HepG2 (cell line): ENCODE measurements around the gene FGFR3. TPM values are rescaled to one million over a fixed set of nuclear protein-coding genes. Genes with fewer than 3 reads are reported as not detected.

Source experiments
- ATAC-seq: fragments of 200-7000 bp; cut with Tn5 transposase; 3 replicates; pipeline ENCODE4 v1.9.1; 2020; ENCODE audit warnings: mild to moderate bottlenecking, moderate library complexity
- BruUV-seq: library from RNA; stranded (reverse); fragments of 400-500 nt; replicated peaks from 2 replicates; lab custom pipeline; 2021; lab: Mats Ljungman, UMichigan
- CTCF ChIA-PET: fragments of 300-600 bp; formaldehyde crosslinking; extraction: SDS; loops from one replicate; lab custom pipeline; 2021; ENCODE audit warnings: low total read pairs, inconsistent platforms, low intra/inter-chr PET ratio; lab: Yijun Ruan, JAX
- POLR2A ChIA-PET: fragments of 350-600 bp; sonication (Branson Sonifier 250); formaldehyde crosslinking; loops from one replicate; lab custom pipeline; 2020; ENCODE audit warnings: antibody characterized with exemption, inconsistent platforms; lab: Yijun Ruan, JAX
- DNase-seq: peaks from one replicate; pipeline ENCODE4 v3.0.0-alpha.2; 2015; ENCODE audit warnings: low spot score
- FAIRE-seq: peaks from 3 replicates; lab custom pipeline; 2011; peaks lifted over from hg19 to GRCh38; lab: Jason Lieb, UNC
- H2AFZ ChIP-seq: one replicate; pipeline ENCODE4 v1.6.1; 2011; ENCODE audit warnings: low read length, inconsistent platforms
- H3K27ac ChIP-seq: fragments of 300-600 bp; 3 replicates; pipeline ENCODE4 v1.8.0; 2011; ENCODE audit warnings: mixed run types, mild to moderate bottlenecking, mixed read lengths, low read length, inconsistent platforms; ENCODE audit not compliant: insufficient read depth; ENCODE audit errors: extremely low read length
- H3K27me3 ChIP-seq, 2 experiments: fragments of 200-600 bp in 1 of 2; 2 replicates in 1 of 2; 3 replicates in 1 of 2; pipeline versions ENCODE4 v1.6.0 to v1.8.0; 2011; ENCODE audit warnings: low read length in 2 of 2, mild to moderate bottlenecking in 2 of 2, moderate library complexity in 2 of 2, inconsistent platforms in 1 of 2; ENCODE audit not compliant: insufficient read depth in 2 of 2, control insufficient read depth in 1 of 2
- H3K36me3 ChIP-seq, 2 experiments: fragments of 200-600 bp in 1 of 2; replicated peaks in 1 of 2; 2 replicates in 1 of 2; 3 replicates in 1 of 2; pipeline versions ENCODE4 v1.5.1 to v1.8.0; 2011; ENCODE audit warnings: low read length in 2 of 2, inconsistent platforms in 1 of 2; ENCODE audit not compliant: insufficient read depth in 2 of 2, control insufficient read depth in 1 of 2
- H3K4me1 ChIP-seq: 2 replicates; pipeline ENCODE4 v1.5.1; 2012; ENCODE audit warnings: low read length, inconsistent platforms; ENCODE audit not compliant: insufficient read depth
- H3K4me2 ChIP-seq: 2 replicates; pipeline ENCODE4 v1.6.0; 2011; ENCODE audit warnings: low read depth, low read length, inconsistent platforms
- H3K4me3 ChIP-seq, 3 experiments: fragments of 200-600 bp in 1 of 3; sonication (generic), shearing (Covaris generic) in 1 of 3; replicated peaks in 1 of 3; 2 replicates each; pipeline ENCODE4 v1.5.1; 2011 to 2016; ENCODE audit warnings: low read length in 3 of 3, inconsistent platforms in 2 of 3, low read depth in 2 of 3, mild to moderate bottlenecking in 2 of 3, control low read depth in 1 of 3, mixed read lengths in 1 of 3; ENCODE audit not compliant: insufficient read depth in 1 of 3
- H3K79me2 ChIP-seq: one replicate; pipeline ENCODE4 v1.6.1; 2011; ENCODE audit warnings: low read length, inconsistent platforms; ENCODE audit not compliant: insufficient read depth
- H3K9ac ChIP-seq: 2 replicates; pipeline ENCODE4 v1.6.0; 2011; ENCODE audit warnings: mild to moderate bottlenecking, low read depth, low read length, inconsistent platforms; ENCODE audit not compliant: insufficient read depth
- H3K9me3 ChIP-seq: 2 replicates; pipeline ENCODE4 v1.5.1; 2012; ENCODE audit warnings: mild to moderate bottlenecking, low read length
- H4K20me1 ChIP-seq: 2 replicates; pipeline ENCODE4 v1.6.0; 2011; ENCODE audit warnings: inconsistent platforms, mild to moderate bottlenecking, low read length, moderate library complexity; ENCODE audit not compliant: insufficient read depth
- AGO2 ChIP-seq: fragments of 200-400 bp; formaldehyde crosslinking; optimal IDR thresholded peaks from 2 replicates; pipeline ENCODE3; 2017; ENCODE audit warnings: mild to moderate bottlenecking, low read depth, low read length, moderate library complexity
- EHMT2 ChIP-seq: fragments of 200-600 bp; sonication (generic); IDR thresholded peaks from 2 replicates; pipeline ENCODE4 v1.7.0; 2017; ENCODE audit warnings: antibody characterized with exemption, low read depth, low read length, borderline replicate concordance
- FOSL2 ChIP-seq: sonication (generic); formaldehyde crosslinking; IDR thresholded peaks from 2 replicates; pipeline ENCODE4 v1.4.0; 2020; ENCODE audit warnings: missing genetic modification reagents
- FOXM1 ChIP-seq: sonication (generic); formaldehyde crosslinking; IDR thresholded peaks from 2 replicates; pipeline ENCODE4 v1.5.0; 2020; ENCODE audit warnings: missing genetic modification reagents
- POGZ ChIP-seq: sonication (generic); formaldehyde crosslinking; IDR thresholded peaks from 2 replicates; pipeline ENCODE4 v1.4.0; 2020; ENCODE audit warnings: mild to moderate bottlenecking, missing genetic modification reagents
- RCOR2 ChIP-seq: IDR thresholded peaks from 2 replicates; pipeline ENCODE4 v1.6.1; 2016; ENCODE audit warnings: missing biosample characterization, missing genetic modification reagents
- SYNCRIP ChIP-seq: fragments of 200-400 bp; formaldehyde crosslinking; IDR thresholded peaks from 2 replicates; pipeline ENCODE4 v1.6.1; 2018; ENCODE audit warnings: mild to moderate bottlenecking, low read depth, low read length; ENCODE audit not compliant: insufficient read depth
- ZFP1 ChIP-seq: IDR thresholded peaks from 2 replicates; pipeline ENCODE4 v1.6.1; 2016
- ZNF564 ChIP-seq: sonication (generic); formaldehyde crosslinking; IDR thresholded peaks from 2 replicates; pipeline ENCODE4 v1.8.1; 2023; ENCODE audit warnings: mild to moderate bottlenecking, missing genetic modification reagents
- ZNF605 ChIP-seq: sonication (generic); formaldehyde crosslinking; IDR thresholded peaks from 2 replicates; pipeline ENCODE4 v1.8.0; 2022; ENCODE audit warnings: mild to moderate bottlenecking, missing genetic modification reagents
- ZNF660 ChIP-seq: sonication (generic); formaldehyde crosslinking; IDR thresholded peaks from 2 replicates; pipeline ENCODE4 v1.5.1; 2020; ENCODE audit warnings: mild to moderate bottlenecking, low read depth, missing genetic modification reagents, borderline replicate concordance
- ZNF841 ChIP-seq: sonication (generic); formaldehyde crosslinking; IDR thresholded peaks from 2 replicates; pipeline ENCODE4 v1.8.1; 2023; ENCODE audit warnings: missing genetic modification reagents, borderline replicate concordance
- WGBS: methylation state at CpG from one replicate; pipeline ENCODE4 v1.1.6; 2017; ENCODE audit warnings: low lambda C conversion rate; 5-methylcytosine and 5-hydroxymethylcytosine counted together
- in situ Hi-C: cut with HindIII; loops from 2 replicates; pipeline ENCODE4 v1.10.0; 2017; ENCODE audit warnings: low pct_unique_long_range_greater_than_20kb; ENCODE audit not compliant: extremely low pct_ligation_motif_present
- intact Hi-C: fragments of 100-400 bp; cut with micrococcal nuclease; formaldehyde crosslinking; loops from one replicate; pipeline ENCODE4 v1.10.0; 2022; ENCODE audit not compliant: unreplicated experiment
- polyA plus RNA-seq, 8 experiments: library from polyadenylated mRNA; depleted of rRNA in 3 of 8; stranded (reverse) in 7 of 8; unstranded in 1 of 8; fragments of >200 nt; fragmentation: Illumina TruSeq in 4 of 8; extraction: Trizol in 4 of 8; gene quantifications; 2 replicates each; pipeline versions ENCODE4 v1.2.1 to v1.2.3, GENCODE V29; 2011 to 2016; ENCODE audit warnings: low read depth in 4 of 8, missing spikeins in 1 of 8, mixed read lengths in 1 of 8; ENCODE audit not compliant: insufficient read depth in 1 of 8
- total RNA-seq, 5 experiments: library from RNA; depleted of rRNA; stranded (reverse); fragments of >200 nt; fragmentation: Illumina TruSeq; extraction: Trizol; gene quantifications; 2 replicates each; pipeline ENCODE4 v1.2.3, GENCODE V29; 2016; ENCODE audit warnings: low read depth in 1 of 5
- TF ChIP-seq, protein P1 (sequence below): sonication (generic); formaldehyde crosslinking; IDR thresholded peaks from 2 replicates; pipeline ENCODE4 v1.5.0; 2020; ENCODE audit warnings: mild to moderate bottlenecking, missing genetic modification reagents
- TF ChIP-seq, protein P2 (sequence below): sonication (generic); formaldehyde crosslinking; IDR thresholded peaks from 2 replicates; pipeline ENCODE4 v1.4.0; 2020; ENCODE audit warnings: mild to moderate bottlenecking, low read depth, missing genetic modification reagents

The FGFR3 gene
- total and polyA plus RNA-seq, 2 of the 13 experiments (the other 11 are each of a cell fraction or from before 2014, with no cell fraction given), result 103 to 109 TPM

DNA sequence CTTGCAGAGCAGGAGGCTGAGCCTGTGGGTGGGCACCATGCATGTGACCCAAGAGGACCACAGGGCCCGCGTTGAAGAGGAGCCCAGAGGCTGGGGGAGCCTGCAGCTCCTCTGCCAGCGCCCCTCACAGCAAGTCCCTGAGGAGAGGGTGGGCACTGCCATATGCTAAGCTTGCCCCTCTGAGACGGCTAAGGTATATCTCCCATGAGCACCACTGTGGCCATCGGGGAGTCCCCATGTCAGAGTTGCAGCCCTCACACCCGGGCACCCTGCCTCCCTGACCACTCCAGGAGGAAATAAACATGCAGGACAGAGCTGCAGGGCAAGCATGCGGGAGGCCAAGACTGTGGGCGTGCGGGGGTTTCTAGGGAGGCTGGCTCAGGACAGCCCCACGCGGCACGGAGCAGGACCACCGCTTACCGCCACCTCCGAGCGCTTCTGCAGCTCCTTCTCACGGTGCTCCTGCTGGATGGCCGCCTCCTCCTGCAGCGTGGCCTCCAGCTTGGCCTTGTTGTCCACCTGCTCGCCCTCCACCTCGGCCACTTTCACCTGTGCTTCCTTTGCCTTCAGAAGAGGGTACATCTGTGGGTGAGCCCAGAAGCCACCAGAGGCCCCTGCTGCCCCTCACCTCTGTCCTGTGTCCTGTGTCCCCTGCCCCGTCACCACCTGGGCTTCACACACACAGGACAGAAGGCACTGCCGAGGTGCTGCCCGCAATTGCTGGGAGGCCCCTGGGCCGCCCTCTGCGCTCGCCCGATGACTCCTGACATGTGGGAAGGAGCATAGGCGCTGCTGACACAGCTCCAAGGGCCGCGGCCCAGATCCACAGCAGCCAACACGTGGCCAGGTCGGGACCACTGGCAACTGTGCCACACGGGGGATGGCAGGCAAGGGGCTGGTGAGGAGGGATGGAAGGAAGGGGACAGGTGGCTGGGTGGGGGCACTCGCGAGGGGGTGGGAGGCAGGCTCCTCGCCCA, 29.8 kb downstream of the FGFR3 start:
- Histone ChIP-seq H3K27ac (no peak overlapping the region), H3K9ac (no peak overlapping the region), H3K4me3 (no peak overlapping the region), H3K36me3 (peaks cover 27 to 51% of the 10 kb centered on the region in 2 experiments), H4K20me1 (no peaks in the 10 kb centered on the region), H3K27me3 (no peaks in the 10 kb centered on the region), H3K79me2 (no peaks in the 10 kb centered on the region), H3K4me2 (no peak overlapping the region), H3K4me1 (peaks cover 16% of the 10 kb centered on the region), H3K9me3 (no peaks in the 10 kb centered on the region), H2AFZ (no peak overlapping the region)
- no peak for FAIRE-seq
- intact Hi-C loops, result no loop called here
- no peak for ATAC-seq
- in situ Hi-C loops, result no loop called here
- TF ChIP-seq ZNF564 (no peak), AGO2 (peak; percentile 45)
- POLR2A ChIA-PET, result no interaction called here
- CTCF ChIA-PET, result interaction anchor here (0.8 kb wide), 1 partner anchor 8 kb away, joined by 3 read pairs; no protein-coding TSS in a partner anchor
- BruUV-seq, result no TSS peak
- no peak for DNase-seq
- 97% methylated on average over 29 of the region's 37 CpGs for WGBS

DNA sequence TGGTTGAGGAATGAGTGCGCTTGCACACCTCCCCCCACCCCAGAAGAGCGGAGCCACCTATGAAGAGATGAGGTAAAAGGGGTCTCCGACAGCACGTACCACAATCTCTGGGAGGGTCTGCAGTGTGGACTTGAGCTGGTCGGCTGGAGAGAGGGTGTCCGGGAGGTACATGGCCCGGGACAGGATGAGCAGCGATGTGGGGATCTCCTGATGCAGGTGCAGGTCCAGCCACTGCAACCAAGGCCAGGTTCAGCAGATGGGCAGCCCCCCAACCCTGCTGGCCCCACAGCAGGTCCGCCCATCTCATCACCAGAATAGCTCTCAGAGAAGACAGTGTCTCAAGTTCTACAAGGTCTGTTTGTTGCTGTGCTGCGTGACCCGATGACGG, 30.4 kb downstream of the FGFR3 start:
- no peak for ATAC-seq
- no peaks in the 10 kb centered on the region for H4K20me1 ChIP-seq
- no TSS peak for BruUV-seq
- peaks cover 25 to 49% of the 10 kb centered on the region in 2 experiments for H3K36me3 ChIP-seq
- H3K4me1 ChIP-seq, result peaks cover 16% of the 10 kb centered on the region
- no peak overlapping the region for H2AFZ ChIP-seq
- FAIRE-seq, result no peak
- no peak overlapping the region for H3K27ac ChIP-seq
- no peak overlapping the region for H3K4me3 ChIP-seq
- in situ Hi-C loops (no loop called here), intact Hi-C loops (no loop called here)
- no peaks in the 10 kb centered on the region for H3K9me3 ChIP-seq
- H3K27me3 ChIP-seq, result no peaks in the 10 kb centered on the region
- DNase-seq, result no peak
- H3K79me2 ChIP-seq, result no peaks in the 10 kb centered on the region
- WGBS, result 97% methylated on average over 9 of the region's 12 CpGs
- no peak overlapping the region for H3K4me2 ChIP-seq
- POLR2A ChIA-PET, result no interaction called here
- CTCF ChIA-PET, result interaction anchor here (0.8 kb wide), 1 partner anchor 9 kb away, joined by 3 read pairs; no protein-coding TSS in a partner anchor
- no peak overlapping the region for H3K9ac ChIP-seq
- no peak for TF ChIP-seq EHMT2
- no peak for TF ChIP-seq ZNF841 (CRISPR knock-in tag)
- TF ChIP-seq ZNF605, result no peak
- no peak for TF ChIP-seq RCOR2 (CRISPR knock-in tag)
- TF ChIP-seq, protein P1, sequence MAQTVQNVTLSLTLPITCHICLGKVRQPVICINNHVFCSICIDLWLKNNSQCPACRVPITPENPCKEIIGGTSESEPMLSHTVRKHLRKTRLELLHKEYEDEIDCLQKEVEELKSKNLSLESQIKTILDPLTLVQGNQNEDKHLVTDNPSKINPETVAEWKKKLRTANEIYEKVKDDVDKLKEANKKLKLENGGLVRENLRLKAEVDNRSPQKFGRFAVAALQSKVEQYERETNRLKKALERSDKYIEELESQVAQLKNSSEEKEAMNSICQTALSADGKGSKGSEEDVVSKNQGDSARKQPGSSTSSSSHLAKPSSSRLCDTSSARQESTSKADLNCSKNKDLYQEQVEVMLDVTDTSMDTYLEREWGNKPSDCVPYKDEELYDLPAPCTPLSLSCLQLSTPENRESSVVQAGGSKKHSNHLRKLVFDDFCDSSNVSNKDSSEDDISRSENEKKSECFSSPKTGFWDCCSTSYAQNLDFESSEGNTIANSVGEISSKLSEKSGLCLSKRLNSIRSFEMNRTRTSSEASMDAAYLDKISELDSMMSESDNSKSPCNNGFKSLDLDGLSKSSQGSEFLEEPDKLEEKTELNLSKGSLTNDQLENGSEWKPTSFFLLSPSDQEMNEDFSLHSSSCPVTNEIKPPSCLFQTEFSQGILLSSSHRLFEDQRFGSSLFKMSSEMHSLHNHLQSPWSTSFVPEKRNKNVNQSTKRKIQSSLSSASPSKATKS (CRISPR knock-in tag), result no peak
- TF ChIP-seq FOSL2 (CRISPR knock-in tag), result no peak
- TF ChIP-seq ZNF660, result no peak
- TF ChIP-seq SYNCRIP, result no peak
- no peak for TF ChIP-seq POGZ (CRISPR knock-in tag)
- TF ChIP-seq, protein P2, sequence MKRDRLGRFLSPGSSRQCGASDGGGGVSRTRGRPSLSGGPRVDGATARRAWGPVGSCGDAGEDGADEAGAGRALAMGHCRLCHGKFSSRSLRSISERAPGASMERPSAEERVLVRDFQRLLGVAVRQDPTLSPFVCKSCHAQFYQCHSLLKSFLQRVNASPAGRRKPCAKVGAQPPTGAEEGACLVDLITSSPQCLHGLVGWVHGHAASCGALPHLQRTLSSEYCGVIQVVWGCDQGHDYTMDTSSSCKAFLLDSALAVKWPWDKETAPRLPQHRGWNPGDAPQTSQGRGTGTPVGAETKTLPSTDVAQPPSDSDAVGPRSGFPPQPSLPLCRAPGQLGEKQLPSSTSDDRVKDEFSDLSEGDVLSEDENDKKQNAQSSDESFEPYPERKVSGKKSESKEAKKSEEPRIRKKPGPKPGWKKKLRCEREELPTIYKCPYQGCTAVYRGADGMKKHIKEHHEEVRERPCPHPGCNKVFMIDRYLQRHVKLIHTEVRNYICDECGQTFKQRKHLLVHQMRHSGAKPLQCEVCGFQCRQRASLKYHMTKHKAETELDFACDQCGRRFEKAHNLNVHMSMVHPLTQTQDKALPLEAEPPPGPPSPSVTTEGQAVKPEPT (CRISPR knock-in tag), result no peak
- TF ChIP-seq FOXM1 (CRISPR knock-in tag), result no peak
- TF ChIP-seq ZFP1 (CRISPR knock-in tag), result no peak
